Neural progenitor cell (in vitro differentiated cells): Measurements from ENCODE around the gene C2CD2L.
"Not testable (repeated sequence)": the region's sequence is repeated elsewhere in the genome, so short reads cannot be mapped to it uniquely, and the experiment has no call there.

ENCODE experiments used
- EZH2 ChIP-seq: fragments of 200-600 bp; sonication (generic); IDR thresholded peaks from 2 replicates; pipeline ENCODE4 v1.6.1; 2017; ENCODE audit warnings: antibody characterized with exemption, mild to moderate bottlenecking, moderate library complexity
- TF ChIP-seq, protein P1 (sequence below): fragments of 200-600 bp; sonication (generic); IDR thresholded peaks from 2 replicates; pipeline ENCODE4 v1.5.1; 2017; ENCODE audit warnings: antibody characterized with exemption, mild to moderate bottlenecking

DNA sequence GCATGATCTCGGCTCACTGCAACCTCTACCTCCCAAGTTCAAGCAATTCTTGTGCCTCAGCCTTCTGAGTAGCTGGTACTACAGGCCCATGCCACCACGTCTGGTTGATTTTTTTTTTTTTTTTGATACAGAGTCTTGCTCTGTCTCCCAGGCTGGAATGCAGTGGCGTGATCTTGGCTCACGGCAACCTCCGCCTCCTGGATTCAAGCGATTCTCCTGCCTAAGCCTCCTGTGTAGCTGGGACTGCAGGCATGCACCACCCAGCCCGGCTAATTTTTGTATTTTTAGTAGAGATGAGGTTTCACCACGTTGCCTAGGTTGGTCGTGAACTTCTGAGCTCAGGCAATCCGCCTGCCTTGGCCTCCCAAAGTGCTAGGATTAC, 59.9 kb downstream of the C2CD2L start:
- TF ChIP-seq EZH2: not testable (repeated sequence)
- TF ChIP-seq, protein P1, sequence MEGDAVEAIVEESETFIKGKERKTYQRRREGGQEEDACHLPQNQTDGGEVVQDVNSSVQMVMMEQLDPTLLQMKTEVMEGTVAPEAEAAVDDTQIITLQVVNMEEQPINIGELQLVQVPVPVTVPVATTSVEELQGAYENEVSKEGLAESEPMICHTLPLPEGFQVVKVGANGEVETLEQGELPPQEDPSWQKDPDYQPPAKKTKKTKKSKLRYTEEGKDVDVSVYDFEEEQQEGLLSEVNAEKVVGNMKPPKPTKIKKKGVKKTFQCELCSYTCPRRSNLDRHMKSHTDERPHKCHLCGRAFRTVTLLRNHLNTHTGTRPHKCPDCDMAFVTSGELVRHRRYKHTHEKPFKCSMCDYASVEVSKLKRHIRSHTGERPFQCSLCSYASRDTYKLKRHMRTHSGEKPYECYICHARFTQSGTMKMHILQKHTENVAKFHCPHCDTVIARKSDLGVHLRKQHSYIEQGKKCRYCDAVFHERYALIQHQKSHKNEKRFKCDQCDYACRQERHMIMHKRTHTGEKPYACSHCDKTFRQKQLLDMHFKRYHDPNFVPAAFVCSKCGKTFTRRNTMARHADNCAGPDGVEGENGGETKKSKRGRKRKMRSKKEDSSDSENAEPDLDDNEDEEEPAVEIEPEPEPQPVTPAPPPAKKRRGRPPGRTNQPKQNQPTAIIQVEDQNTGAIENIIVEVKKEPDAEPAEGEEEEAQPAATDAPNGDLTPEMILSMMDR: not testable (repeated sequence)
